ENCODE measurements around the gene KANSL1.

The KANSL1 gene

DNA sequence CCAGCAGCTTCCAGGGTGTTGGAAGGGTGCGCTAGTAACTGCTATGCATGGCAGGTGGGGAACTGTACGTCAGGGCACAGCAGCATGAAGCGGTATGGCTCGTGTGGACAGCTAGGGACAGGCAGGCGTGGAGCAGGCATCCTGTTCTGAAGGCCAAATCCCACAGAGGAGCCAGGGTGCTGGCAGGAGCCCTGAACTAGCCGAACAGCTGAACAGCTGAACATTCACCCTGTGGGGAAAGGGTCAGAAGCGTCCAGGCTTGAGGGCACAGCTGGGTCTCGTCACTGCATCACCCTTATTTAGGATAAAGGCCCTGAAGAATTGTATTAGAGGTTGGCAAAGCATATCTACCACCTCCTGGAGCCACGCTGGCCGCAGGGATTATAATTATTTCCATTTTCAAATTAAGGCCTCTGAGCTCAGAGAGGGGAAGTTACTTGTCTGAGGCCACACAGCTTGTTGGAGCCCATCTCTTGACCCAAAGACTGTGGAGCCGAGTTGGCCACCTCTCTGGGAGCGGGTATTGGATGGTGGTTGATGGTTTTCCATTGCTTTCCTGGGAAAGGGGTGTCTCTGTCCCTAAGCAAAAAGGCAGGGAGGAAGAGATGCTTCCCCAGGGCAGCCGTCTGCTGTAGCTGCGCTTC is 197.5 kb downstream of the KANSL1 start:
- DNase-seq: no peak

DNA sequence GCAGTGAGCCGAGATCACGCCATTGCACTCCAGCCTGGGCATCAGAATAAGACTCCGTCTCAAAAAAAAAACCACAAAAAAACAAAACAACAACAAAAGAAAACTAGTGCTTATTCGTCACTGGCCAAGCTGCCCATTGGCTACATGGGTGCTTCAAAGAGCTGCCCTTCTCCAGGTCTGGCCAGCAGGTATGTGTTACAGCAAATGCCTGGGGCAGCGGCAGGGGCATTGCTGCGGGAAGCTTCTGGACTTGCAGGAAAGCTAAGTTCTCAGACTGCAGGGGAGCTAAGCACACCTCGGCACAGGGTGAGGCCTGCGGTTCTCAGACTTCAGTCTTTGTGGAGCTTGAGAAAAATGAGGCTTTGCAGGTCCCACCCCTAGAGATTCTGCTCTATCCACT is 198.2 kb downstream of the KANSL1 start:
- DNase-seq: no peak

DNA sequence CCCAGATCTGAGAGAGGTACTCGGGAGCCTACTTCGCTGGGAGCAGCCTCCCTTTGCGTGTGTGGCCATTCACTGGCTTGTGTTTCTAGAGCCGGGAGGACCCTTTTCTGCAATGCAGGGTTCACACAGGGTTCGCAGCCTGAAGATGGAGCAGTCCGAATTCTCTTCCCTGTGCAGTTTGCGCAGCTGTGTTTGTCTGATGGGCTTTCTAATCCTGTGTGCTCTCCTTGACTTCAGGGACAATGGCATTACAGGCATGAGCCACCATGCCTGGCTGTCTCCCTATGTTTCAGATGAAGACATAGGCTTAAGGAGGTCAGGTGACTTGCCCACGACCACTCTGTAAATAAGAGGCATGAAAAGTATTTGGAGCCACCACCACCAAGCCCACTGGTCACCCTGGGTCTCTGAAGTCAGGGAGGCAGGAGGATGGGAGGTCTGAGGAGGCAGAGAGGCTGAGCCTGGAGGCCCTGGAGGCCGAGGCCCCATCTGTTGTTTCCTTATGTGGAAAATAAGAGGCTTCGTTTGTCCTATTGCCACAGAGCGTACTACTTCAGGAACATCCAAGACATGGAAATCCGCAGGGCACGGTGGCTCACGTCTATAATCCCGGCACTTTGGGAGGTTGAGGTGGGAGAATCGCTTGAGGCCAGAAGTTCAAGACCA is 199.1 kb downstream of the KANSL1 start:
- no peak for DNase-seq

DNA sequence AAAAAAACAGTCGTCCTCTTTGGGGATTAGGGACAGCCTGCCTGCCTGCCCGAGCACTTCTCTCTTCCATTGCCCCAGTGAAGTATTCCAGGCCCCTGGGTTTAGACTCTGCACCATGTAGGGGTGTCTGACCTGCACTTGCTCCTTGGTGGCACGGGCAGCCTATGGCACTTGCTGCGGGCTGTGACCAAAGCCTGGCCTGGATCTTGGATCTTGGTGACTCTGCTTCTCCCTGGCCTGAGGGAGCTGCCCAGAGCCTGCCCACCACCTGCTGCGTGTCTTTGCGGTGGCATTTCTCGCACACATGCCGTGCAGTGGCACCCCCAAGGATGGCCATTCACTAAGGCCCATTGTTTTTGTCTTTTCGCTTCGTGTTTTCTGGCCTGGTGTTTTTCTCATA is 200.3 kb downstream of the KANSL1 start:
- no peak for DNase-seq

- no peak for DNase-seq
These were observed 201.1 kb downstream of the KANSL1 start for GRCh38 chr17:45992175-45992574.

DNA sequence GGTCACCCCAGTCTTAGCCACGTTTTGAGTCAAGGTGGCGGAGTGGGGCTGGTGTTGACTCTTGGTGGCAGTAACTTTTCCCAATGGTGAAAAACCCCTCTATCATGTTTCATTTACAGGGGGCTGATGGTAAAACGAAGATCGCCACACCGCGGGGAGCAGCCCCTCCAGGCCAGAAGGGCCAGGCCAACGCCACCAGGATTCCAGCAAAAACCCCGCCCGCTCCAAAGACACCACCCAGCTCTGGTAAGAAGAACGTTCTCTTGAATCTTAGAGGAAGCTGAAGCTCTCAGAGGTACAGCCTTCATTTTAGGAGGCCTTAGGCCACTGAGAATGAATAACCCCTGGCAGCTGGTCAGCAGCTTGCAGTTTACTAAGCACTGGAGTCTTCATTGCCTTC is 201.9 kb downstream of the KANSL1 start:
- DNase-seq: no peak

GRCh38 chr17:45990886-45991285 is 202.3 kb downstream of the KANSL1 start:
- DNase-seq: no peak

- DNase-seq: no peak
These were observed 203.5 kb downstream of the KANSL1 start for GRCh38 chr17:45989759-45990158.

GRCh38 chr17:45987706-45988105 is 205.5 kb downstream of the KANSL1 start:
- no peak for DNase-seq

DNA sequence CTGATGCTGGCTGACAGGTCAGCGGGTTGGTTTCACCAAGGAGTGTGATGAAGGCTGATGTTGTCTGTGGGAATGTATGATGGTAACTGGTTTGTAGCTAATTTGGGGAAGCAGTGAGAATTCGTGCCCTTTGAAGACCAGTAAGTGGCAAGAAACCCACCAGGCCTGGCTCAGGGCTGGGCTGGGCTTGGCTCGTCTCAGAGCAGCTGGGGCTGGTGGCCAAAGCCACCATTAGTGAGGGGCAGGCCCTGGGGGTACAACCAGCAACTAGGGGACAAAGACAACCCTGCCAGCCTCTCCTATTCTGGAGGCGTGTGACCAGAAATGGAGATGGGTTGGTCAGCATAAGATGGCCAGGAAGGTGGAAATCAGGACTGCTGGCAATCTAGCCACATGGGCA is 207.2 kb downstream of the KANSL1 start:
- DNase-seq: no peak

GRCh38 chr17:45985447-45985846 is 207.8 kb downstream of the KANSL1 start:
- DNase-seq: no peak

DNA sequence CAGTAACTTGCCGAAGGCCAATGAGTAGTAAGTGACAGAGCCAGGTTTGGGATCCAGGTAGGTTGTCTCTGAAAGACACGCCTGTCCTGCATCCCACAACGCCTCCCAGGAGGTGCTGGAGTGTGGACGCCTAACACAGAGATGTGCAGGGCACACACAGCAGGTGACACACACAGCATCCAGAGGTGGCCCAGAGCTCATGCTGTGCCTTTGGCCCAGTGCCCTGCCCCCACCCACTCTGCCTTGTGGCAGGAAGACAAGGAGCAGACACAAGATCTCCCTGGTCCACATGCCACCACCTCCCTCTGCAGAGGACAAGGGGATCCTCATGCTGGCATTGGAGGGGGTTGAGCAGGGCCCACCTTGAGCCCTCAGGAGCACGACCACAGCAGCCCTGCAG is 208.9 kb downstream of the KANSL1 start:
- no peak for DNase-seq

- DNase-seq: no peak
These were observed 209.5 kb downstream of the KANSL1 start for GRCh38 chr17:45983614-45984310.

DNA sequence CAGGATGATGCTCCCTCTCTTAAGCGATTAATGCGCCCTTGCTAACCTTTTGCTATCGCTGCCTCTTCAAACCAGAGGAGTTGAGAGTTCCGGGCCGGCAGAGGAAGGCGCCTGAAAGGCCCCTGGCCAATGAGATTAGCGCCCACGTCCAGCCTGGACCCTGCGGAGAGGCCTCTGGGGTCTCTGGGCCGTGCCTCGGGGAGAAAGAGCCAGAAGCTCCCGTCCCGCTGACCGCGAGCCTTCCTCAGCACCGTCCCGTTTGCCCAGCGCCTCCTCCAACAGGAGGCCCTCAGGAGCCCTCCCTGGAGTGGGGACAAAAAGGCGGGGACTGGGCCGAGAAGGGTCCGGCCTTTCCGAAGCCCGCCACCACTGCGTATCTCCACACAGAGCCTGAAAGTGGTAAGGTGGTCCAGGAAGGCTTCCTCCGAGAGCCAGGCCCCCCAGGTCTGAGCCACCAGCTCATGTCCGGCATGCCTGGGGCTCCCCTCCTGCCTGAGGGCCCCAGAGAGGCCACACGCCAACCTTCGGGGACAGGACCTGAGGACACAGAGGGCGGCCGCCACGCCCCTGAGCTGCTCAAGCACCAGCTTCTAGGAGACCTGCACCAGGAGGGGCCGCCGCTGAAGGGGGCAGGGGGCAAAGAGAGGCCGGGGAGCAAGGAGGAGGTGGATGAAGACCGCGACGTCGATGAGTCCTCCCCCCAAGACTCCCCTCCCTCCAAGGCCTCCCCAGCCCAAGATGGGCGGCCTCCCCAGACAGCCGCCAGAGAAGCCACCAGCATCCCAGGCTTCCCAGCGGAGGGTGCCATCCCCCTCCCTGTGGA is 210.2 kb downstream of the KANSL1 start:
- no peak for DNase-seq

GRCh38 chr17:45981306-45981705 is 211.9 kb downstream of the KANSL1 start:
- DNase-seq: no peak

- no peak for DNase-seq
These were observed 212.4 kb downstream of the KANSL1 start for GRCh38 chr17:45980855-45981254.
